ES-I3 (cell line): ENCODE data around the gene MYO1E.
"Not testable (repeated sequence)": the region's sequence is repeated elsewhere in the genome, so short reads cannot be mapped to it uniquely, and the experiment has no call there.

ENCODE experiments used
- H3K36me3 ChIP-seq: 2 replicates; pipeline ENCODE4 v1.6.1; 2013; ENCODE audit warnings: mild to moderate bottlenecking, low read length, control low read depth, moderate library complexity; ENCODE audit not compliant: insufficient read depth
- H3K4me1 ChIP-seq: 2 replicates; pipeline ENCODE4 v1.6.1; 2013; ENCODE audit warnings: mild to moderate bottlenecking, control low read depth, low read length; ENCODE audit not compliant: insufficient read depth
- H3K9ac ChIP-seq: 2 replicates; pipeline ENCODE4 v1.6.1; 2013; ENCODE audit warnings: low read depth, mild to moderate bottlenecking, low read length, moderate library complexity
- H3K9me3 ChIP-seq: 2 replicates; pipeline ENCODE4 v1.6.1; 2013; ENCODE audit warnings: mild to moderate bottlenecking, low read length, moderate library complexity; ENCODE audit not compliant: control insufficient read depth, insufficient read depth

MYO1E gene

GRCh38 chr15:59148153-59148833, 224.4 kb downstream of the MYO1E start:
- Histone ChIP-seq H3K4me1 (peaks cover 5% of the 10 kb centered on the region; the same call in 1 of the 2 replicates), H3K9me3 (no peaks in the 10 kb centered on the region), H3K36me3 (peaks cover 7% of the 10 kb centered on the region; the same call in 1 of the 2 replicates), H3K9ac (no peak overlapping the region)

- Histone ChIP-seq H3K9me3 (no peaks in the 10 kb centered on the region), H3K36me3 (peaks cover 6% of the 10 kb centered on the region; the same call in 1 of the 2 replicates), H3K9ac (no peak overlapping the region), H3K4me1 (peaks cover 5% of the 10 kb centered on the region; the same call in 1 of the 2 replicates)
Observed at GRCh38 chr15:59147666-59148065, 225.0 kb downstream of the MYO1E start.

DNA sequence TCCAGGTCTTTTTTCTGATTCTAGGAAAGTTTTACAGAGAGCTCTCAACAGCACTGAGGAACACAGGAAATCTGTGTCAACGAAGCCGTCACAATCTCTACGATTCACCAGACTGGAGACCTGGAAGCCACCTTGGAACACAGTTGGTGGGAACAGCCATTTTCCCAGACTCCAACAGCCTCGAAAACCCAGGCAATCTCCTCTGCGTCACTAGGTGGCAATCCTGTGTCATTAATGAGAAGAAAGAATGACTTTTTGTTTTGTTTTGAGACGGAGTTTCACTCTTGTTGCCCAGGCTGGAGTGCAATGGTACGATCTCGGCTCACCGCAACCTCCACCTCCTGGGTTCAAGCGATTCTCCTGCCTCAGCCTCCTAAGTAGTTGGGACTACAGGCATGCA, 228.1 kb downstream of the MYO1E start:
- H3K9ac ChIP-seq, H3K9me3 ChIP-seq, H3K36me3 ChIP-seq: not testable (repeated sequence)
- peaks cover 13% of the 10 kb centered on the region; the same call in 1 of the 2 replicates for H3K4me1 ChIP-seq

DNA sequence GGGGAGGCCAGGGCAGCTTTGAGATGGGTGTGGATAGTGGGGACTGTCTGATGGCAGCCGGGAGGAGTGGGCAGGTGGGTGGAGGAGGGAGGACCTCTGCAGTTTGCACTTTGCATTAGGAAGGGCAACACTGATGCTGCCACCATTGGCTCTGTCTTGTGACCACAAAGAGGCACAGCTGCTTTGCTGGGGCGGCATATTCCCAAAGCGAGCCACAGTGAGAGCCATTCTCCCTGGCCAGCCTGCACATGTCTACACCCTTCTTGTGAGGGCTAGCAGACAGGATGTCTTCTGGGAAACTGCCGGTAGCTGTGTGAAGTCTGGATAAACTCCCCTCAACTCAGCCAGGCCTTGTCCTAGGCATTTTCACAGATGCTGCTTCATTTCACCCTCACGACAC, 229.4 kb downstream of the MYO1E start:
- peaks cover 9% of the 10 kb centered on the region; the same call in 1 of the 2 replicates for H3K4me1 ChIP-seq
- H3K36me3 ChIP-seq, result peaks cover 7% of the 10 kb centered on the region
- no peaks in the 10 kb centered on the region for H3K9me3 ChIP-seq

DNA sequence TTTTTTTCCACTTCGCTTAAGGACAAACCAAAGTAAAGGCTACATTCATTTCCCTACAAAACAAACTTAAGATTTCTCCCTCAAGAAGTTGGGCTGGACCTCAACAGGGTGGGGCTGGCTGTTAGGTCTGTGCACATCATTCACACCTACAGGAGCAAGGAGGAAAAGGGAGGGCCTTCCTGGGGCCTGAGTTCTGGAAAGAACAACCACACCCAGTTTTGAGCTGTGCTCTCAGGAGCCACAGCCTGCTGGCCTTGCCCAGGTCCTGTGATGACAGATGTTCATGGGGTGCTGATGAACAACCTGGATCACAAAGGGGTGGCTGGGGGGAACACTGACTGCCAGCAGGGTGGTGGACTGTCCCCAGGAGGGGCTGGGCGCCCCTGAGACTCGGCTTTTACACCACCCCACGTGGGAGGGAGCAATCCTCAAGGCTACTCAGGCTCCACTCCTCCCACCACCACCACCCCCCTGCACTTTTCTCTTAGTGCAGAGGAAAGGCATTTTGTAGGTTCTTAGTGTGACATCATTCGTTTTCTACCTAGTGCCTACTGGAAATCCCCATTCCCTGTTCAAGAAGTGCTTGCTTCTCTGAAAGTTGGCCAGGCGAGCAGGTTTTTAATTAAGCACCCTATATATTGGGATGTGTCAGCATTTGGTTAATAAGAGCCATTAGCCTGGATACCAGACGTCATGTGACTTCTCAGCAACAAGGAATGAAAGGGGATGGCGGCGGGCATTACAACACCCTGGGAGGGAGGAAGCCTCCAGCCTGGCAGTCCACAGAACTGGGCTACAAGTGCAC, 232.0 kb downstream of the MYO1E start:
- peaks cover 4% of the 10 kb centered on the region; the same call in 1 of the 2 replicates for H3K36me3 ChIP-seq
- H3K4me1 ChIP-seq, result peaks cover 8% of the 10 kb centered on the region; the same call in 1 of the 2 replicates
- H3K9me3 ChIP-seq, result no peaks in the 10 kb centered on the region
- no peak overlapping the region for H3K9ac ChIP-seq

More for the DNA sequence above, 229.4 kb downstream of the MYO1E start:
- no peak overlapping the region for H3K9ac ChIP-seq

- peaks cover 14% of the 10 kb centered on the region for H3K36me3 ChIP-seq
- H3K4me1 ChIP-seq, result peaks cover 8% of the 10 kb centered on the region; the same call in 1 of the 2 replicates
- H3K9ac ChIP-seq, result no peak overlapping the region
- no peaks in the 10 kb centered on the region for H3K9me3 ChIP-seq
Observed at GRCh38 chr15:59138243-59138642, 234.4 kb downstream of the MYO1E start.

- Histone ChIP-seq H3K4me1 (peaks cover 8% of the 10 kb centered on the region; the same call in 1 of the 2 replicates), H3K36me3 (peaks cover 14% of the 10 kb centered on the region), H3K9me3 (no peaks in the 10 kb centered on the region), H3K9ac (no peak overlapping the region)
Observed at GRCh38 chr15:59137566-59137965, 235.1 kb downstream of the MYO1E start.

- Histone ChIP-seq H3K36me3 (peaks cover 30% of the 10 kb centered on the region), H3K4me1 (no peaks in the 10 kb centered on the region), H3K9me3 (no peaks in the 10 kb centered on the region), H3K9ac (no peak overlapping the region)
Observed at GRCh38 chr15:59133929-59134427, 238.7 kb downstream of the MYO1E start.

DNA sequence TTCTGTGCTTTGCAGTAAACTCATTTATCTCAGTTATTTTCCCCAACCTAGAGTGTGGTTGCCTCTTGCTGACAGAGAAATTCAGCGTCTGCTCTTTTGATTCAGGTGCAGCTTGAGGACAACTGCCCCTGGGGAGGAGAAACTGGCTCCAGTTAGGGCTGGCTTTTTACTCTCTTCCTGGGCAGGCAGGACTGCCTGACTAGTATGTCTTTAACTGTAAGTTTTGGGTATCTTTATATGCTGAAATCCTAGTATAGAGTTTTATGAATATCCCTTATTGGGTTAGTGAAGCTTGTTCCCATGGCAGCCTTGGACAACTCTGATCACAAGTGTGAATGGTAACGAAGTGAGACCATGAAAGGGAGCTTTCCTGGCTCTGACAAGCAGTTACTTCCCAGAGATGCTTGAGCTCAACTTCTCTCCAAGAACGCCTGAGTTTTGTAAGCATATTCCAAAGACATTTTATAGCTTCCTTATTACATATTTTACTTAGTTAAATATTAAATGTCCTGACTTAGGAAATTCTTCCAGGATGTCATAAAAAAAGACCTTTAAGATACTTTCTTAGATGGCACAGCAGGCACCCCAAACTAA, 240.6 kb downstream of the MYO1E start:
- Histone ChIP-seq H3K4me1 (no peaks in the 10 kb centered on the region), H3K9me3 (no peaks in the 10 kb centered on the region), H3K9ac (no peak overlapping the region), H3K36me3 (peaks cover 26% of the 10 kb centered on the region)

DNA sequence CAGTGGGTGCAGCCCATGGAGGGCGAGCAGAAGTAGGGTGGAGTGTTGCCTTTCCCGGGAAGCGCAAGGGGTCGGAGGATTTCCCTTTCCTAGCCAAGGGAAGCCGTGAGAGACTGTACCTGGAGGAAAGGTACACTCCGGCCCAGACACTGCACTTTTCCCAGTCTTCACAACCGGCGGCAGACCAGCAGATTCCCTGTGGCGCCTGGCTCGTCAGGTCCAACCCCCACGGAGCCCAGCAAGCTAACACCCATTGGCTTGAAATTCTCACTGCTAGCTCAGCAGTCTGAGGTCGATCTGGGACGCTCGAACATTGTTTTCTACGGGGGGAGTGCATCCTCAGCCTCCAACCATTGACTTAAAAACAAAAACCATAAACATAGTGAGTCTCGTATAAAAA, 241.2 kb downstream of the MYO1E start:
- Histone ChIP-seq H3K4me1 (no peaks in the 10 kb centered on the region), H3K9ac (no peak overlapping the region), H3K9me3 (no peaks in the 10 kb centered on the region), H3K36me3 (peaks cover 26% of the 10 kb centered on the region)

- H3K36me3 ChIP-seq, result peaks cover 27% of the 10 kb centered on the region
Observed at GRCh38 chr15:59127255-59127654, 245.4 kb downstream of the MYO1E start.

DNA sequence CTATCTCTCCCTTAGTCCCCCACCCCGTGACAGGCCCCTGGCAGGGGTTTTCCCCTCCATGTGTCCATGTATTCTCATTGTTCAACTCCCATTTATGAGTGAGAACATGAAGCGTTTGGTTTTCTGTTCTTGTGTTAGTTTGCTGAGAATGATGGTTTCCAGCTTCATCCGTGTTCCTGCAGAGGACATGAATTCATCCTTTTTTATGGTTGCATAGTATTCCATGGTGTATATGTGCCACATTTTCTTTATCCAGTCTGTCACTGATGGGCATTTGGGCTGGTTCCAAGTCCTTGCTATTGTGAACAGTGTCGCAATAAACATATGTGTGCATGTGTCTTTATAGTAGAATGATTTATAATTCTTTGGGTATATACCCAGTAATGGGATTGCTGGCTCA, 247.0 kb downstream of the MYO1E start:
- not testable (repeated sequence) for H3K4me1 ChIP-seq, H3K9ac ChIP-seq, H3K9me3 ChIP-seq
- H3K36me3 ChIP-seq, result peaks cover 24% of the 10 kb centered on the region

More at GRCh38 chr15:59127255-59127654, 245.4 kb downstream of the MYO1E start:
- not testable (repeated sequence) for H3K9me3 ChIP-seq, H3K9ac ChIP-seq, H3K4me1 ChIP-seq

DNA sequence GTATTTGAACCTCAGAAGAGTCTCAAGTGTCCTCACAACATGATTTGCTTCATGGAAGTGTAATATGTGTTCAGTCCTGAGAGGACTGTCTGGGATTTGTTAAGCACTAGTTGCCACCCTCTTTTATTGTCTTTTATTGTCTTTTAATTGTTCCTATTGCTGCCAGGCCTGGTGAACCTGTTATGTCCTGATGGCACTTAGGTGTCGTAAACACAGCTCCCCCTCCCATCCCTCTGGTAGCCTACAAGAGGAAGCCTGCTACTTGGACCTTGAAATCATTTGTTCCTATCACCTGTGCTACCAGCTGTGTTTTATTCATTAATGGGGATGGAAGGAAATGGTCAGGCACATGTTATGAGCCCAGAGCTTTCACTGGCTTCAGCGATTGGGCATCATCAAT, 248.4 kb downstream of the MYO1E start:
- H3K9me3 ChIP-seq, result no peaks in the 10 kb centered on the region
- H3K9ac ChIP-seq, result no peak overlapping the region
- H3K36me3 ChIP-seq, result peaks cover 19% of the 10 kb centered on the region
- H3K4me1 ChIP-seq, result no peaks in the 10 kb centered on the region

- Histone ChIP-seq H3K36me3 (peaks cover 38% of the 10 kb centered on the region), H3K9ac (no peak overlapping the region), H3K4me1 (no peaks in the 10 kb centered on the region), H3K9me3 (no peaks in the 10 kb centered on the region)
Observed at GRCh38 chr15:59120937-59121336, 251.7 kb downstream of the MYO1E start.
